Kidney epithelial cell (primary cell): Measurements from ENCODE around the gene ERCC5. TPM values are rescaled to one million over a fixed set of nuclear protein-coding genes. Genes with fewer than 3 reads are reported as not detected.

Experiments used
- DNase-seq: peaks from one replicate; pipeline ENCODE4 v3.0.0-alpha.2; 2010; ENCODE audit warnings: low read depth
- H3K27me3 ChIP-seq: 2 replicates; pipeline ENCODE4 v1.6.0; 2011; ENCODE audit warnings: low read length; ENCODE audit not compliant: control insufficient read depth, insufficient read depth
- H3K36me3 ChIP-seq: 2 replicates; pipeline ENCODE4 v1.5.1; 2011; ENCODE audit warnings: low read length; ENCODE audit not compliant: control insufficient read depth, insufficient read depth
- H3K4me3 ChIP-seq: 2 replicates; pipeline ENCODE4 v1.5.1; 2011; ENCODE audit warnings: low read depth, mild to moderate bottlenecking, control low read depth, low read length
- CTCF ChIP-seq: IDR thresholded peaks from 2 replicates; pipeline ENCODE4 v1.5.1; 2011; ENCODE audit warnings: mild to moderate bottlenecking, moderate library complexity, low read length, control low read depth, inconsistent platforms; ENCODE audit not compliant: insufficient read depth, poor library complexity, severe bottlenecking
- total RNA-seq: library from RNA; depleted of rRNA; stranded (reverse); fragments of >200 nt; gene quantifications from 2 replicates; pipeline ENCODE4 v1.2.3, GENCODE V29; 2015

Gene ERCC5
- total RNA-seq, 1 donor from 2014 or later, result 39.4 TPM

GRCh38 chr13:102847272-102848234, 1.7 kb downstream of the ERCC5 start:
- no peaks in the 10 kb centered on the region for H3K36me3 ChIP-seq
- DNase-seq, result no peak
- H3K4me3 ChIP-seq, result peak overlapping the region; percentile 65
- no peaks in the 10 kb centered on the region for H3K27me3 ChIP-seq
- TF ChIP-seq CTCF, result peak; percentile 67

DNA sequence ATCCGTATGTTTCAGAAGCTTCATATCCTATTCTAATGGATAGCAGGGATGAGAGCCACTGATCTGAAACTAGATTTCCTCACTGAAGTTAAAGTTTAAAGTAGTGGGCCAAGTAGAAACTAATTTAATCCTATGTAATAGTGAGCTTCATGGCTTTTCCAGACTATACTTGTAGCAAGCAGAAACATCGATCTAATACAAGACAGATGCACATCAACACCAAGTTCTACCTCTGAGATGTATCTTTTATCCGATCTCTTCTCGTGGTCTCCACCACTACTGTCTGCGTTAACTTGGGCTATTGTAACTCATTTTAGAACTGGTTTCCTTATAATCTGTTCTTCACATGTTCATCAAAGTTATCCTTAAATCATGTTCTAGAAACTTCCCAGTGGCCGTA, 3.1 kb downstream of the ERCC5 start:
- DNase-seq, result no peak
- Histone ChIP-seq H3K36me3 (no peaks in the 10 kb centered on the region), H3K27me3 (no peaks in the 10 kb centered on the region), H3K4me3 (no peak overlapping the region)
- no peak for TF ChIP-seq CTCF

DNA sequence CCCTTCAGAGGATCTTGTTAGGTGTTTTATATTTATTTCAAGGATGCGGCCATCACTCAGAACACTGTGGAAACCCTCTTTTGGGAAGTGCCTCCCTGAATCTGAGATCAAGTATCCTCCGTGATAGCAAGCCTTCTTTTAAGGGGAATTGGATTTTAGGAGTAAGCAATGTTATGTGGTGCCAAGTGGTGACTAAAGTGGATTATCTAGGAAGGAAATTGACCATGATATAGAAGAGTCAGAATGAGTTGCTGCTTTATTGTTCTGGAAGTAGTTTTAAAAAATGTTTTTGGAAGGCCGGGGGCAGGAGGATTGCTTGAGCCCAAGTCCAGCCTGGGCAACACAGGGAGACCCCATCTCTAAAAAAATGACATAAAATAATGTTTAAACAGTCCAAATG, 6.7 kb downstream of the ERCC5 start:
- TF ChIP-seq CTCF, result no peak
- no peak for DNase-seq
- Histone ChIP-seq H3K4me3 (no peak overlapping the region), H3K36me3 (peaks cover 2% of the 10 kb centered on the region), H3K27me3 (no peaks in the 10 kb centered on the region)

DNA sequence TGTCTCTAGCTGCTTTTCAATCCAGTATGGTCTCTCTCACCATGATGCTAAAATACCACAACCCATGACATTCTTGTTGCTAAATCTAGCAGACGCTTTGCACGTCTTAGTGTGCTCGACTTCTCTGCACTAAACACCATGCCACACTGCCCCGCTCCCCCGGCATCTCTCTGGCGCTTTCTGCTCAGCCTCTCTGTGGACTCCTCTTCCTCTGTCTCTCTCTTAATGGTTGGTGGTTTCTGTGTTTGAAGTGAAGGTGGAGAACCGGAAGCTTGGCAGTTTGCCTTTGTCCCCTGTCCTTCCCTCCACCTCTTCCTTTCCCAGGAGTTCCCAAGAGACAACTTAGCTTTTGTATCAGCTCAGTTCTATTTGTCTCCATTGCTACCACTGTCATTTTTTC, 8.8 kb downstream of the ERCC5 start:
- Histone ChIP-seq H3K27me3 (no peaks in the 10 kb centered on the region), H3K36me3 (peaks cover 2% of the 10 kb centered on the region), H3K4me3 (no peak overlapping the region)
- no peak for DNase-seq
- no peak for TF ChIP-seq CTCF

DNA sequence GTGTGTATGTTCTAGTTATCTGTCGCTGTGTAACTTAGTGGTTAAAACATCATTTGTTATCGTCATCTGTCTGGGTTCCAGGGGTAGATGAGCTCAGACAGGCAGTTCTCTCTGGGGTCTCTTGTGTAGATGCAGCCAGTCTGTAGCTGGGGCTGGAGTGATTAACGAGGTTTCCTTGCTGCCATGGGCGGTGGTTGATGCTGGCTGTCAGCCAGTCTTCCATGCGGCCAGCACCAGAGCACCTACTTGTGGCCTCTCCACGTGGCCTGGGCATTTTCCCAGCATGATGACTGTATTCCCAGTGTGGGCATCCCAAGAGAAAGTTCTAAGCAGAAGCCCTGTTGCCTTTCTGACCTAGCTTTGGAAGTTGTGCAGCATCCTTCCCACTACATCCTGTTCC, 10.7 kb downstream of the ERCC5 start:
- H3K4me3 ChIP-seq, result no peak overlapping the region
- H3K36me3 ChIP-seq, result peaks cover 3% of the 10 kb centered on the region
- no peak for TF ChIP-seq CTCF
- no peak for DNase-seq
- no peaks in the 10 kb centered on the region for H3K27me3 ChIP-seq
